ENCODE results near the gene SEH1L.
"Not testable (repeated sequence)": the region's sequence is repeated elsewhere in the genome, so short reads cannot be mapped to it uniquely, and the experiment has no call there.

The SEH1L gene

DNA sequence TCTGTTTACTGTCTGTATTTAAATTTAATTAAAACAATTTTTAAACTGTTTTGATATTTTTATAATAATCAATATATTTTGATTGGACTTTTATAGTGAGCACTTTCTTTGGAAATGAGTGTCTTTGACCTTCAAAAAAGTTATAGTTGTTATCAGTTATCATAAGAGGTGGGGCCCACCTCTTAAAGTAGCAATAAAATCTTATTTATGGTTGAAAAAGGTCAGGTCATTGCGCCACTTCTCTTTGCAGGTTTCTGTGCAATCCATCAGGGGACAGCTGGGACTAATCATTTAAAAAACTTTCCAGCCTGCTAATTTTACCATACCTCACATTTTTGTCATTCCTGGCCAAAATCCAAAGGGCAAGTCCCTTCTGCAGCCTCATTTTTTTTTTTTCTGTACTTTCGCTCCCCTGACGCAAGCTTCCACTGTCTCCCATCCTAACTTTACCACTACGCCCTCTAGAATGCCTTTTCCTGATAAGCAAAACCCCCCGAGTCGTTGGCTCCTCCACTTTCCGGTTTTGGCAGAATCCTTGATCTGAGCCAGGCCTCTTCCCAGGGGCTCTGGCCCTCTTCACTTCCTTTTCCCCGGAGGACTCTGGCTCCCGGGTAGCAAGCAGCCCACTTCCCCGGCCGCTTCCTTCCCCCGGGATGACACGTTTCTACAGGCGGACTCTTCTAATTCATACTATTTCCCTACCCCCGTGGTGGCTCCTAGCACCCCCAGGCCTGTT, 1.1 kb upstream of the SEH1L start:
- DNase-seq, result no peak

DNA sequence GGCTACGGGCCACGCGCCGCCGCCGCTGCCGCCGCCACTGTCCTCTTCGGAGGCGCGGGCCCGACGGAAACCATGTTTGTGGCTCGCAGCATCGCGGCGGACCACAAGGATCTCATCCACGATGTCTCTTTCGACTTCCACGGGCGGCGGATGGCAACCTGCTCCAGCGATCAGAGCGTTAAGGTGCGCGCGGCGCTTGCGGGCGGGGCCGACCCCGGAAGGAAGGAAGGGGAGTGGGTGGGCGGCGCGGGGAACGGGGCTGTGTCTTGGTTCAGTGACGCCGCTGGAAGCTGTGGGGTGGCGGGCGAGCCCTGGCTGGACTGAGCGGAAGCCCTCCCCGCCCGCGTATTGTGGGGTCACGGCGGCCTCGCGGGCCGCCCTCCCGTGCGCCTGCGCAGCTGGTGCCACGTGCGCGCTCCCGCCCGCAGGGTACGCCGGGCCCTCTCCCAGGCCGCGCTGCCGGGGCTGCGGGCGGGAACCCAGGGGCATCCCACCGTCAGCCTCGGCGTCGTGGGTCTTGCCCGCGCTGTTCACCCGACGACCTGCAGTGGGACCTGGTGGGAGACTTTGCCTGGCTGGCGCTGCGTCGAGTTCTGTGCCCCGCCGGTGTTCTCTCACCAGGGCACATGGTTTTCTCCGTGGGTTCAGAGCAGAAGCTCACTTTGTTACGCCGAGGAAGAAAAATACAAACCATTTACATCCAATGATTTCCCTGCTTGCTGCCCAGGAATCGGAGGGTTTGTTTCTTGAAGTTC, 416 bp downstream of the SEH1L start:
- DNase-seq, result peak; percentile 96

DNA sequence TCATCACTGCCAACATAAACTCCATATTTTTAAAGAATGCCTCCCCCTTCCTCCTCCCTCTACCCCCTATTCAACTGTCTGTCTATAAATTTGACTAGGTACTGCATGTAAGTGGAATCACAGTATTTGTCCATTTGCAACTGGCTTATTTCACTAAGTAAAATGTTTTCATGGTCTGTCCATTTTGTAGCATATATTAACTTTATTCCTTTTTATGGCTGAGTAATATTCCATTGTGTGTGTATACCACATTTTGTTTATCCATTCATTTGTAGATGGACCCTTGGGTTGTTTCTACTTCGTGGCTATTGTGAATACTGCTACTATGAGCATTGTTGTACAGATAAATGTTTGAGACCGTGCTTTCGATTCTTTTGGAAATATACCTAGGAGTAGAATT, 10.7 kb downstream of the SEH1L start:
- DNase-seq, result no peak

DNA sequence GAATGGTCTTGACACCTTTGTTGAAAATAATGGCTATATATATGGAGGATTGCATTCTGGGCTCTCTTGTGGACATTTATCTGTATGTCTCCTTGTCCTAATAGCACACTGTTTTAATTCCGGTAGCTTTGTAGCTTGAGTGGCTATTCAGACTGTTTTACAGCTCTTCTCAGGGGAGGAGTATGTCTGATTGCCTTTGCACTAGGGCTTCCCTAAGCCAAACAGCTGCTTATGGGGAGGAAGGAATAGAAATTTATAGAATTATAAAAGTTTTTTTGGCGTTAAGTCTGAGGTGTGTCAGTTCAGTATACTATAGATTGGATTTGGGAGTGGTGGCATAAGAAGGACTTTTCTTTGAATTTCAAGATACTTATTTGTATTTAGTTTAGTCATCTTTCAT, 12.6 kb downstream of the SEH1L start:
- no peak for DNase-seq

DNA sequence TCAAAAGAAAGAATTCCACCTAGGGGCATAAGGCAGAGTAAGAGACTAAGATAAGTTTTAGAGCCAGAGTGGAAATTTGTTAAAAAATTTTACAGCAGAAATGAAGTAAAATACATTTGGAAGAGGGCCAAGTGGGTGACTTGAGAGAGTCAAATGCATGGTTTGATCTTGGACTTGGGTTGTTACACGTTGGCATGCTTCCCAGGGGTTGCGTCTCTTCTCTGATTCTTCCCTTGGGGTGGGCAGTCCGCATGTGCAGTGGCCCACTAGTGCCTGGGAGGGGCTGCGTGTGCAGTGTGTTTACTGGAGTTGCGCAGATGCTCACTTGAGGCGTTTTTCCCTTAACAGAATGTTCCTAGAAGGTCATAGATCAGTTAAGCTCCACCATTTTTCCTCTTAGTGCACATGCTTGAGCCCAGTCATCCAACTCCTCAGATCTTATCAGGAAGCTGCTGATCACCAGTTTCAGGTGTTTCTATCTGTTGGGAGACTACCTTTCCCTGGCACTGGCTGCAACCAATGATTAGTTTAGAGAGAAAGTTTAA, 13.1 kb downstream of the SEH1L start:
- no peak for DNase-seq

DNA sequence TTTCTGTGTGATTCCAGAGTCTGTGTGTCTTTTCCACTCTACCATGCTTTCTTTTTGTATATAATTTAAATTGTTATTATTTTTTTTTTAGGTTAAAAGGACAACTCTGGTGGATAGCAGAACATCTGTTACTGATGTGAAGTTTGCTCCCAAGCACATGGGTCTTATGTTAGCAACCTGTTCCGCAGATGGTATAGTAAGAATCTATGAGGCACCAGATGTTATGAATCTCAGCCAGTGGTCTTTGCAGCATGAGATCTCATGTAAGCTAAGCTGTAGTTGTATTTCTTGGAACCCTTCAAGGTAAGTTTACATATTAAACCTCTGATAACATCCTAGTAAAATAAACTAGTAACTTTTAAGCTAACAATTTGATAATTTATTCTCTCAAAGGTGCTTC, 15.3 kb downstream of the SEH1L start:
- no peak for DNase-seq

DNA sequence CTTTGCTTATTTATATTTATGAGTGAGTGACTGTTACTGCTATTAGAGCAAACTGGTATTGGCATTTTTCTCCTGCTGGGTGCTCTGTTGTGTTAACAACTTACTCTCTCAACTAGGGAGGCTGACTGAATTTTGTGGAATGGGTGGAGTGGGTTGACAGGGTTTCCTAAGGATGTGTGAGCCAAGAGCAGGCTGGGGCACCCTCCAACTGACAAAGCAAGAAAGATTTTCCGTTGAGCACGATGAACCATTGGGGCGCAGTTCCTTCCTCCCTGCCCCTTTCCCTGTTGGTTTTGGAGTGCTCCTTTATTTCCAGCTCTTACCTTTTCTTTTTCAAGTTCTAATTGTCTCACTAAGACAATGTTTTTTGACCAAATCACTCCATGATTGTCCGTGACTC, 20.3 kb downstream of the SEH1L start:
- no peak for DNase-seq

DNA sequence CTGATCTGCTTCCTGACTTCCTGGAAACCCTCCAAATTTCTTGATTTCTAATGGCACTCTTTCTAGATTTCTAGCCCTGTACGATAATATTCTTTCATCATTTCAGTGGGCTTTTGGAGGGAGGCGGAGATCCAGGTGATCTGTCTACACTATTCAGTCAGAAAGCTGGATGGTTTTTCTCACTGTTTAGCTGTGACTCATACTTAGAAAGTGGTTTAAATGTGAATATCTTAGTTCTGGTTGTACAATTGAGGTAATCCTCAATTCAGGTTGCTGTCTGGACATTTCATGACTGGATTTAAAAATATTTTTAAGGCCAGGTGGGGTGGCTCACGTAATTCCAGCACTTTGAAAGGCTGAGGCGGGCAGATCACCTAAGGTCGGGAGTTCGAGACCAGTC, 20.8 kb downstream of the SEH1L start:
- no peak for DNase-seq

DNA sequence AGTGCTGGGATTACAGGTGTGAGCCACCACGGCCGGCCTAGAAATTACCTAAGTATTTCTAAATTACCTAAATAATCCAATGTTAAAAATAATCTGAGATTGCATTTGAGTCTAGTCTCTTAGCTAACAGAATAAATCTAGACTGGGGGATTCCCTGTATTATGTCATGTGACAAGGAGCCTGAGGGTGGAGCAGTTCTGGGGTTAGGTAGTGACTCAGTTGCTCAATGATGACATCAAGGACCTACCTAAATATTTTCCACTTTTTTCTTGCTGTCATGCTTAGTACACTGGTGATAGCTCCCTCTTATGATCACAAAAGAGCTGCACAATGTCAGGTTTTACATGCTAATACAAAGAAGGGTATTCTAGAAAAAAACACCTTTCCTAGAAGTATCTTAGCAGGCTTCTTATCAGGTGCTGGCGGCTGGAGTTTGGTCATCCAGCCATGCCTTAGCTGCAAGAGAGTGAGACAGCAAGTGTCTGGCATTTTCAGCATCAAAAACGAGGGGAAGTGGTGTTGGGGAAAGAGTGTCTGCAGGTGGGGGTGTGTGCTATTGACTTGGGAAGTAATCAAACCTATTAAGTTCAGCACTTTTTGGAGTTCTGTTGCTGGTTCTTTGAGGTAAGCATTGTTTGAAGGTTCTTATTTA, 25.9 kb downstream of the SEH1L start:
- no peak for DNase-seq

DNA sequence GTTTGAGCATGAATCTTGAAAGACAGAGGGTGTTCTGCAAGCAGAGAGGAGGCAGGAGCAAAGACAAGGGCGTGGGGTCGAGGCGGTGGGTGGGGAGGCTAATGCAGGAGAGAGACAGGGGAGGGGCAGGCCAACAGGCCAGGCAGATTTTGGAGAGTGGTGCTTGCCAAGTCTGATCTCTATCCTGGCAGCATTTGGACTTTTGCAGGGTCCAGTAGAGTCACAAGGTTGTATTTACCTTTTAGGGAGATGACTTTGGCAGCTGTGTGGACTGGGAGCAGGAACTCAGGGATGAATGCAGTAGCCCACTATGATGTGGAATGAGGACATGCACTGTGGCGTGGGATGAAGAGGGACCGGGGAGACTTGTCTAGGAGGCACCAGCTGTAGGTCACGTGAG, 27.7 kb downstream of the SEH1L start:
- no peak for DNase-seq

DNA sequence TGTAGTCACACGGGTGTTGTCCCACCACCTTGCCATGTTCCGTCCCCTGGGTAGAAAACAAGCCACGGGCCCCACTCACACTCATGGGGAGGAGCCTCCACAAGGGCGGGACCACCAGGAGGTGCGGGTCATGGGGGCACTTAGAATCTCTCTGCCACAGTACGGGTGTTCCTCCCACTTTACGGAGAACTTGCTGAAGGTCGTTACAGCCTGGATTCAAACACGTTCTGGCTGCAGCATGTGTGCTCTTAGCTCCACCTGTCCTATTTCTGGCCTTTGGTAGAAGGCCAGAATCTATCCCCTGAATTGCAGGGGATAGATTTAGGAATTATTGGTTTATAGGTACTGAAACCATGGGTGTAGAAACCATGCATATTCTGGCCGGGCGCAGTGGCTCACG, 28.5 kb downstream of the SEH1L start:
- DNase-seq, result no peak

DNA sequence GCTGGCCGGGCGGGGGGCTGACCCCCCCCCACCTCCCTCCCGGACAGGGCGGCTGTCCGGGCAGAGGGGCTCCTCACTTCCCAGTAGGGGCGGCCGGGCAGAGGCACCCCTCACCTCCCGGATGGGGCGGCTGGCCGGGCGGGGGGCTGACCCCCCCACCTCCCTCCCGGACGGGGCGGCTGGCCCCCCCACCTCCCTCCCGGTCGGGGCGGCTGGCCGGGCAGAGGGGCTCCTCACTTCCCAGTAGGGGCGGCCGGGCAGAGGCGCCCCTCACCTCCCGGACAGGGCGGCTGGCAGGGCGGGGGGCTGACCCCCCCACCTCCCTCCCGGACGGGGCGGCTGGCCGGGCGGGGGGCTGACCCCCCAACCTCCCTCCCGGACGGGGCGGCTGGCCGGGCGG, 32.3 kb downstream of the SEH1L start:
- not testable (repeated sequence) for DNase-seq

DNA sequence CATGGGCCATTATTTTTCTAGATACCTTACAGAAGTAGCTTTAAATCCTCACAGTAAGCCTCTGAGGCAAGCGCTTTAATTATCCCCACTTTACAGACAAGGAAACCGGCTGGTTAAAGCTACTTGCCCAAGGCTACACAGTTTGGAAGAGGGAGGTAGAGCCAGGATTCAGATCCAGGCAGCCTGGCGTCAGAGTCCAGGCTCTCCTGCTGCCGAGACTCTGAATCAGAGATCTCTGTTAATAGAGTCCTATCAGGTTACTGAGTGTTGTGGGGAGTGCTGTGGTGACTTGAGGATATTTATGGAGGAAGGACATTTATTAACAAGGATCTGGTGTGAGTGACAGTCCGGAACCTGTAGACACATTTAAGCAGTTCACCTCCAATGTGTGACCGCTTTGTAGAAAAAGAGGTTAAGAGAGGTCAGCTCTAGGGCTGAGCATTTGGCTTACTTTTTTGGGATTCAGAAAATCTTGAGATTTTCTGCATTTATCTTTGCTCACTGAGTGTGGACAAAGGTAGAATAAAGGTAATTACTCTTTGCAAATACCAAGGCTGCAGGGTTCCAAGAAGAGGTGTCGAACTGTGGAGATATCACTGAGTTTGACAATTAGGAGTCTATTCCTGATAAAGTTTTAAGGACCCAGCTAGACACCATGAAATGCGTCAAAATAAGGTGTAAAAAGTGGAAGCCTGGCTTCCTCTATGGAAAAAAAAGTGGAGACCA, 41.7 kb downstream of the SEH1L start:
- no peak for DNase-seq

DNA sequence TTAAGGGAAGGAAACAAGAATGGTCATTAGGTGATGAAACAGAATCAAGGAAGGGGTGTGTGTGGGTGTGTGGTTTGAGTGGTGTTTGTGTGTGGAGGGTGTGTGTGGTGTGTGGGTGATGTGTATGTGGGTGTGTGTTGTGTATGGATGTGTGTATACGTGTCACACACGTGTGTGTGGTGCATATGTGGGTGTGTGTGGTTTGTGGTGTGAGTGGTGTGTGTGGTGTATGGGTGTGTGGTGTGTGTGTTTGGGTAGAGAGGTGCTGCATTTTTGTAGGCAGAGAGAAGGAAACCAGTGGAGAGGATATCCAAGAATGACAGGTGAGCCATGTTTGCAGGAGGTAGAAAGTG, 42.3 kb downstream of the SEH1L start:
- no peak for DNase-seq

DNA sequence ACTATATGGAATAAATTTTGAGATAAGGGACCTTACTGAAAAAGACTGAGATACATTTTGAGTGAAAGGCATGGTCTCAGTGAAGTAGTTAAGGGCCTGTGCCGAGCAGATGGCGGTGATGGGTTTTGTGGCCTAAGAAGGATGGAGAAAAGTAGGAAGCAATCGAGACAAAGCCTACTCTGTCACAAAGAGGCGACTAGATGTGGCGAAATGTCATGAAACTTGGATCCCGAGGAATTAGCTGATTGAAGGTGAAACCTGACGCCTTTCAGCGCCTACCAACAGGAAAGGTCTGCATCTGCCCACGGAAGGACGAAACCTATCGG, 42.8 kb downstream of the SEH1L start:
- DNase-seq, result no peak

DNA sequence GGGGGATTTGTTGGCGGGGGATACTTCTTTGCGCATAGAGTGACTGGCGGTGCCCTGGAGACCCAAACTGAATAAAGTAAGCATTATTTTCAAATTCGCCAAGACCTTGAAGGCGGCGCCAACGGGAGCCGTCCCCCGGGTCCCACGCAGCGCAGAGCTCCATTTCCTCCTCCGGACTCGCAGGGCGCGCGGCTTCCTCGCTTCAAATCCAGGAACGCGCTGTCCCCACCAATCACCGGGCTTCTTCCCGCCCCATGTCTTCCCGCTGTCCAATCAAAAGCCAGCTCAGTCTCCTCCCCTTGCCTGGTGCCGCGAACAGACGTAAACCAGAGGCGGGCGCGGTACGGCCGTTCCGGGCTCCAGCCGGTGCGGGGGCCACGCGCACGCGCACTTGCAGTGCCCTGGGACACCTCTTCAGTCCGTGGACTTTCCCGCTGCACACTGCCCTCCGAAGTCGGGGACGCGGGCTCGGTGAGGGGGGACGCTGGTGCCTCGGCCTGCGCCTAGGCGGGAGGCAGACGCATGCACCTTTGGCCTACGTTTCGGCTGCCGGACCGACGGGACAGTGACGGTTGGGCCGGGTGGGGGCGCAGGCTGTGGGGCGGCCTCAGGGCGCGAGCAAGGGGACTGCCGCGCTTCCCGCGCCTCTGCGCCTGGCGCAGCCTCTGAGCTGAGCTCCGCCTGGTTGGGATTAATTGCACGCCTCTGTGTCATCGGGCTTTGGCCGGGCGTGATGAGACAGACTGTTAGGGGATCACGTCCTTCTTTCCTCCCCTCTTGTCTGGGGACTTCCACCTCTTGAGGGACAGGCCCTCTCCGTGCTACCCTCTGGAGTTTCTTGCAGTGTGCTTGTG, 43.4 kb downstream of the SEH1L start, which contains the start of gene CEP192:
TSS of gene CEP192 (plus strand) at position 396 of the 854 bp plus-strand sequence. CDS start 8,063 bp downstream, outside the sequence.
- DNase-seq, result peak; percentile 98

DNA sequence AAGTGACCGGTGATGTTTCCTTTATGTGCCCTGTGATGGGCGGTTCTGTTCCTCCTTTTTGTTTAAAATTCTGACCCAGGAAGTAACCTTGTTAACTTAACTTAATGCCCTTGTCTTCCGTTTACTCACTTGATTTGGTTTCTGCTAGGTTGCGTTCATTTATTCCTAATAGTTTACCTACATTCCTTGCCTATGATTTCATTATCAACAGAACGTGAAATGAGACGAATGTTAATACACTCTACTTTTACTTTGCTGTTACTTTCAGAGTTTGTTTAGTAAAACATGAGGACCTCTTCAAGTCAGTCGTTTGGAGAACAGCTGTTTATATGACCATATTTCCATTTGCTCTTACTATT, 44.0 kb downstream of the SEH1L start:
- DNase-seq, result no peak

DNA sequence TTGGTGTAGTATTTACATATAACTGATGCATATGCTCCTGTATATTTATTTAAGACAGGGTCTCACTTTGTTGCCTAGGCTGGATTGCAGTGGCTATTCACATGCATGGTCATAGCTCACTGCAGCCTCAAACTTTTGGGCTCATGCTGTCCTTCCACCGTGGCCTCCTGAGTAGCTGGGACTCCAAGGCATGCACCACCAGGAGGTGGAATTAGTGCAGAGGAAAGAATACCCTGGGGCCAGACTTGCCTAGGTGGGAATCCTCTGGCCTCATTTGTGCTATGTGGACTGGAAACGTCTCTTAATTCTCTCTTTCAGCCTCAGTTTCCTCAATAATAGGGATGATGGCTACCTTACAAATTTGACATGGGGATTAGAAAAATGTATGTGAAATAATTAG, 45.6 kb downstream of the SEH1L start:
- DNase-seq, result no peak

DNA sequence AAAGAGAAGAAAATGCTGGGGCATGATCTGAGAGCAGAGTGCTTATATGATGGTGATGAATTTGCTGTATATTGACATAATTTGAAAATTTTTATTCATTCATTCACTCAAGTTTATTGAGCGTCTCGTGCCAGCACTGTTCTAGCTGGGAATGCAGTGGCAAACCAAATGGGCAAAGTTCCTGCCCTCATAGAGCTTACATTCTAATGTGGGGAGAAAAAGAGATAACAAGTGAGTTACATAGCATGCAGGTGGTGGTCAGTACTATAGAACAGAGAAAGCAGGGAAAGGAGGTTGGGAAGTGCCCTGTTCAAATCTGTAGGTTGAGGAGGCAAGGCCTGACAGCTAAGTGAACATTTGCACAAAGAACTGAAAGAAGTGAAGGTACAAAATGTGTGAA, 47.6 kb downstream of the SEH1L start:
- DNase-seq, result no peak

DNA sequence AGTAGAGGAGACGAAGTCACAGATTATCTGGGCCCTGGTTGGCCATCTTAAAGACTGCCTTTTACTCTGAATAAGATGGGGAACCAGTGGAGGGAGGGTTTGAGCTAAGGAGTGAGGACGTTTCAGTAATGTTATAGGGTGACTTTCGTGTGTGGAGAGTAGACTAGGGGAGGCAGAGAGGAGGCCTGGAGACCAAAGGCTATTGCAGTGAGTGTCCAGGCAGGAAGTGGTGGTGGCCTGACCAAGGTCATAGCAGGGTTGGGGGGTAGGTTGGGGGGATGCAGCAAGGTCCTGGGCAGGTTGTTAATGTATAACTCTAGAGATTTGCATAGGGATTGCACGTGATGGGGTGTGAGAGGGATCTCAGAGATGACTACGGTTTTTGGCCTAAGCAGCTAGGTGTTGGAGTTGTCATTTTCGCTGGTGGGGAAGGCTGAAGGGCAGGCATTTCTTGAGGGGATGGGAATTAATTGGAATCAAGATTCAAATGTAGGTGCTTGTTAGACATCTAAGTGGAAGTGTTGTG, 48.2 kb downstream of the SEH1L start:
- DNase-seq, result no peak

DNA sequence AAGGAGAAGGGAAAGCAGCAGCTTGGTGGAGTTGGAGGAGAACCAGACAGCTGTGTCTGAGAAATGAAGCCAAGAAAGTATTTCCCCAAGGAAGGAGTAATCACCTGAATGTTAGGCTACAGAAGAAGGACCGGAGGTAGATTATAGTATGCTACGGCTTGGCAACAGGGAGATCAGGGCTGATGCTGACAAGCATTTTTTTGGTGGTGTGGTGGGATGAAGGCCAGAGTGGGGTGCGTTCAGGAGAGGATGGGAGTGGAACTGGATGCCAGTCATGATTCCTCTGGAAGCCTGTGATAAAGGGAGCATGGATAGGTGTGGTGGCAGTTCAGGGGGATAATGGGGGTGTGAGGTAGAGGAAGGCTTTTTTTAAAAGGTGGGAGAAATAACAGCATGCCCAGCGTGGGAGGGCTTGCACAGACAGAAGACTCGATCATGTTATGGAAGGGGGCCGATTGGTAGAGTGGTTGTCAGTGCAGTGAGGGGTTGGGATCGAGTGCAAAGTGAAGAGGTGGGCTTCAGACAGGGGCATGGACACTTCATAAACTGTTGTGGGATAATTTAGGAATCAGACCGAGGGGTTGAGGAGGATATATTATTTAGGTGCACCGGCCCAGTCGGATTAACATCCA, 49.0 kb downstream of the SEH1L start:
- DNase-seq, result no peak

DNA sequence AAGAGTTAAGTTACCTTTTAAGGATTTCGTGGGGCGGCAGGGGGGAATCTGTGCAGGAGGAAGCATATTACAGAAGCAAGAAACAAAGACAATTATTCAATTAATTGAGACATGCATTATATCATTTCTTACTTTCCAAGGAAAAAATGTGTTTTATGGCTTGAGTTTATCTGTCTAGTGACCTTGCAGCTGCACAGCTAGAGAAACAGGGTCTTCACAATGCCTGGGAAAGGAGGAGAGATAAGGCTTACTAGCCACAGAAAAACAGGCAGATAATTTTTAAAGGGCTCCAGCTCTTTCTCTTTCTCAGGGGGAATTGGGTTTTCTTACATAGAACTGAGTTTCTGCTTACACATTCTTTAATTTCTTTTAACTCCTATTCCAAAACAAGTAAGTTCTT, 49.5 kb downstream of the SEH1L start:
- DNase-seq, result not testable (repeated sequence)

Measured in left hindlimb (tissue), 1 donor.